ENCODE data around the gene DDAH1.
"Not testable (repeated sequence)": the region's sequence is repeated elsewhere in the genome, so short reads cannot be mapped to it uniquely, and the experiment has no call there.

The DDAH1 gene

GRCh38 chr1:85368073-85368770 lies 96.7 kb downstream of the DDAH1 start:
- no peak overlapping the region for H3K4me3 ChIP-seq (ENCODE audit: low read length)
- no peak for DNase-seq (ENCODE audit: low read depth, low spot score)

GRCh38 chr1:85366391-85367170 lies 98.4 kb downstream of the DDAH1 start:
- no peak for DNase-seq (ENCODE audit: low read depth, low spot score)
- no peak overlapping the region for H3K4me3 ChIP-seq (ENCODE audit: low read length)

GRCh38 chr1:85365851-85366250 lies 99.1 kb downstream of the DDAH1 start:
- no peak overlapping the region for H3K4me3 ChIP-seq (ENCODE audit: low read length)
- DNase-seq (ENCODE audit: low read depth, low spot score): no peak

GRCh38 chr1:85363521-85363920 lies 101.4 kb downstream of the DDAH1 start:
- no peak for DNase-seq (ENCODE audit: low read depth, low spot score)
- no peak overlapping the region for H3K4me3 ChIP-seq (ENCODE audit: low read length)

- DNase-seq (ENCODE audit: low read depth, low spot score): no peak
- no peak overlapping the region for H3K4me3 ChIP-seq (ENCODE audit: low read length)
These were observed 101.9 kb downstream of the DDAH1 start for GRCh38 chr1:85363092-85363491.

GRCh38 chr1:85361606-85362296 lies 103.2 kb downstream of the DDAH1 start:
- no peak overlapping the region for H3K4me3 ChIP-seq (ENCODE audit: low read length)
- no peak for DNase-seq (ENCODE audit: low read depth, low spot score)

GRCh38 chr1:85360730-85361493 lies 104.0 kb downstream of the DDAH1 start:
- DNase-seq (ENCODE audit: low read depth, low spot score): no peak
- no peak overlapping the region for H3K4me3 ChIP-seq (ENCODE audit: low read length)

- H3K4me3 ChIP-seq (ENCODE audit: low read length): no peak overlapping the region
- DNase-seq (ENCODE audit: low read depth, low spot score): no peak
These were observed 104.9 kb downstream of the DDAH1 start for GRCh38 chr1:85359874-85360721.

GRCh38 chr1:85358702-85359438 lies 106.1 kb downstream of the DDAH1 start:
- no peak overlapping the region for H3K4me3 ChIP-seq (ENCODE audit: low read length)
- no peak for DNase-seq (ENCODE audit: low read depth, low spot score)

- no peak overlapping the region for H3K4me3 ChIP-seq (ENCODE audit: low read length)
- DNase-seq (ENCODE audit: low read depth, low spot score): no peak
These were observed 107.1 kb downstream of the DDAH1 start for GRCh38 chr1:85357817-85358216.

GRCh38 chr1:85356130-85356529 lies 108.8 kb downstream of the DDAH1 start:
- no peak for DNase-seq (ENCODE audit: low read depth, low spot score)
- H3K4me3 ChIP-seq (ENCODE audit: low read length): no peak overlapping the region

- no peak for DNase-seq (ENCODE audit: low read depth, low spot score)
- no peak overlapping the region for H3K4me3 ChIP-seq (ENCODE audit: low read length)
These were observed 112.9 kb downstream of the DDAH1 start for GRCh38 chr1:85352055-85352454.

GRCh38 chr1:85351202-85351828 lies 113.6 kb downstream of the DDAH1 start:
- DNase-seq (ENCODE audit: low read depth, low spot score): no peak
- no peak overlapping the region for H3K4me3 ChIP-seq (ENCODE audit: low read length)

- H3K4me3 ChIP-seq (ENCODE audit: low read length): no peak overlapping the region
These were observed 115.7 kb downstream of the DDAH1 start for GRCh38 chr1:85349224-85349623.

GRCh38 chr1:85347908-85348307 lies 117.1 kb downstream of the DDAH1 start:
- no peak overlapping the region for H3K4me3 ChIP-seq (ENCODE audit: low read length)
- no peak for DNase-seq (ENCODE audit: low read depth, low spot score)

More at GRCh38 chr1:85349224-85349623, 115.7 kb downstream of the DDAH1 start:
- DNase-seq (ENCODE audit: low read depth, low spot score): no peak

GRCh38 chr1:85347275-85347674 lies 117.7 kb downstream of the DDAH1 start:
- H3K4me3 ChIP-seq (ENCODE audit: low read length); DNase-seq (ENCODE audit: low read depth, low spot score): not testable (repeated sequence)

GRCh38 chr1:85344256-85344694 lies 120.7 kb downstream of the DDAH1 start:
- H3K4me3 ChIP-seq (ENCODE audit: low read length): no peak overlapping the region
- DNase-seq (ENCODE audit: low read depth, low spot score): no peak
